Measurements from ENCODE around the gene DMD. TPM values are rescaled to one million over a fixed set of nuclear protein-coding genes. Genes with fewer than 3 reads are reported as not detected.
A peak's percentile ranks its signal among the peaks of the same experiment; 100 is the strongest.

DMD gene
- total RNA-seq, 6 experiments from 2014 or later: 18.7 to 43.4 (median 32.9) TPM

GRCh38 chrX:31649201-31649600 is 1562.1 kb downstream of the DMD start:
- Histone ChIP-seq H3K27ac (no peak overlapping the region), H3K9me3 (no peaks in the 10 kb centered on the region), H3K36me3 (no peaks in the 10 kb centered on the region), H3K4me1 (no peaks in the 10 kb centered on the region), H3K27me3 (no peaks in the 10 kb centered on the region), H3K4me3 (no peak overlapping the region)
- TF ChIP-seq POLR2A (IDR thresholded peaks at IDR 0.05) (no peak), CTCF (IDR thresholded peaks at IDR 0.05) (no peak)
- DNase-seq (no peak), ATAC-seq (no peak)
- WGBS (ENCODE audit: insufficient coverage, low coverage, low lambda C conversion rate, missing lambda C conversion rate): 61% methylated on average over 3 of the region's 3 CpGs
- intact Hi-C loops (cut with DNase I): no loop called here

- ATAC-seq (no peak), DNase-seq (no peak)
- Histone ChIP-seq H3K4me3 (no peak overlapping the region), H3K9me3 (no peaks in the 10 kb centered on the region), H3K36me3 (no peaks in the 10 kb centered on the region), H3K4me1 (no peaks in the 10 kb centered on the region), H3K27ac (no peak overlapping the region), H3K27me3 (no peaks in the 10 kb centered on the region)
- no peak for TF ChIP-seq POLR2A (IDR thresholded peaks at IDR 0.05)
- TF ChIP-seq CTCF (IDR thresholded peaks at IDR 0.05): no peak
- intact Hi-C loops (cut with DNase I): no loop called here
- 55% methylated on average over 2 of the region's 2 CpGs for WGBS (ENCODE audit: insufficient coverage, low coverage, low lambda C conversion rate, missing lambda C conversion rate)
Measured at GRCh38 chrX:31633349-31633748, 1578.0 kb downstream of the DMD start.

GRCh38 chrX:31629195-31629594 is 1582.2 kb downstream of the DMD start:
- Histone ChIP-seq H3K4me1 (no peaks in the 10 kb centered on the region), H3K27ac (no peak overlapping the region), H3K9me3 (no peaks in the 10 kb centered on the region), H3K27me3 (no peaks in the 10 kb centered on the region), H3K36me3 (no peaks in the 10 kb centered on the region), H3K4me3 (no peak overlapping the region)
- ATAC-seq: peak in 3 of 4 donors; percentile 25 to 56 (median 43)
- WGBS (ENCODE audit: insufficient coverage, low coverage, low lambda C conversion rate, missing lambda C conversion rate): 48% methylated on average over 3 of the region's 3 CpGs
- no peak for TF ChIP-seq CTCF (IDR thresholded peaks at IDR 0.05)
- no peak for TF ChIP-seq POLR2A (IDR thresholded peaks at IDR 0.05)
- intact Hi-C loops (cut with DNase I): no loop called here
- DNase-seq: no peak

GRCh38 chrX:31609130-31609529 is 1602.2 kb downstream of the DMD start:
- intact Hi-C loops (cut with DNase I): no loop called here
- ATAC-seq: no peak
- H3K27me3 ChIP-seq: no peaks in the 10 kb centered on the region
- H3K36me3 ChIP-seq: no peaks in the 10 kb centered on the region
- H3K27ac ChIP-seq: no peak overlapping the region
- DNase-seq: no peak
- 70% methylated on average over 4 of the region's 4 CpGs for WGBS (ENCODE audit: insufficient coverage, low coverage, low lambda C conversion rate, missing lambda C conversion rate)
- no peak overlapping the region for H3K4me3 ChIP-seq
- no peaks in the 10 kb centered on the region for H3K4me1 ChIP-seq
- TF ChIP-seq CTCF (IDR thresholded peaks at IDR 0.05) (no peak), POLR2A (IDR thresholded peaks at IDR 0.05) (no peak)
- no peaks in the 10 kb centered on the region for H3K9me3 ChIP-seq

- ATAC-seq (no peak), DNase-seq (no peak)
- 22% methylated on average over 2 of the region's 2 CpGs for WGBS (ENCODE audit: insufficient coverage, low coverage, low lambda C conversion rate, missing lambda C conversion rate)
- TF ChIP-seq POLR2A (IDR thresholded peaks at IDR 0.05) (no peak), CTCF (IDR thresholded peaks at IDR 0.05) (no peak)
- no peak overlapping the region for H3K27ac ChIP-seq
- no peak overlapping the region for H3K4me3 ChIP-seq
- H3K4me1 ChIP-seq: no peaks in the 10 kb centered on the region
- intact Hi-C loops (cut with DNase I): no loop called here
- no peaks in the 10 kb centered on the region for H3K36me3 ChIP-seq
- no peaks in the 10 kb centered on the region for H3K9me3 ChIP-seq
- no peaks in the 10 kb centered on the region for H3K27me3 ChIP-seq
Measured at GRCh38 chrX:31608638-31609037, 1602.7 kb downstream of the DMD start.
